GM19438 (cell line): Measurements from ENCODE around the gene OR8B2.
"Not testable (repeated sequence)": the region's sequence is repeated elsewhere in the genome, so short reads cannot be mapped to it uniquely, and the experiment has no call there.

Experiments used
- ATAC-seq: cut with Tn5 transposase; IDR thresholded peaks from one replicate; pipeline ENCODE4 v1.9.1; 2021; ENCODE audit warnings: low read depth; ENCODE audit not compliant: unreplicated experiment

OR8B2 gene

DNA sequence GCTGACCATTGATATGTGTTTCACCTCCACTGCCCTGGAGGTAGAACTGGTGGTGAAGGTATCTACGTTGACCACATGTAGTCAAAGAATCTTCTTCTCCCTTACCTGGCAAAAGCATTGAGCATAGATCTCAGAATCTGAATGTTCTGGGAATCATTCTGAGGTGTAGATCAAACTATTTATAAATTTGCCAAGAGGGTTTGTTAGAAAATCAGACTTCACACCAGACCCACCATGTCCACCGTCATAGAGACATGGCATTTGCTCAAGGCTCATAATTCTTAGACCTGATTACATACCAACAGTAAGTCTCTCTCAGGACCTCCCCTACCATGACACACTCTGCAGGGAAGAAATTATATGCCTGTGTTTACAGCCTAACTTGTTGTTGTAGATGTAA, at the start of gene OR8B2:
Gene OR8B2, minus strand, starts transcription at position 101 of the 400 bp plus-strand sequence. CDS start 1,156 bp downstream, outside the sequence.
- ATAC-seq: no peak

DNA sequence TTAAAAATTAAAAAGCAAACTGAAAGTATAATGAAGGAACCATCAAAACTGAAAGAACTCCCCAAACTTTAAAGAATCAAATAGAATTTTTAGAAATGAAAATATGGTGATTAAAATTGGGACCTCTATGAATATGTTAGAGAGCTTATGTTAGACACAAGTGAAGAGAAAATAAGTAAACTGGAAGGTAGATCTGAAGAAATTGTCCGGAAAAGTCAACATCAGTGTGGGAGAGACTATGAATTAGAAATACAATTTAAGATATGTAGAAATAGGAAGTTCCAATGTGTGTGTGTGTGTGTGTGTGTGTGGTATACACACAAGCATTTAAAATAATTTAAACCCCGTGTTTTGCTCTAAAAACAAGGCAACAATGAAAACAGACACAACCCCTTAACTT, 45.3 kb upstream of the OR8B2 start:
- ATAC-seq: no peak

DNA sequence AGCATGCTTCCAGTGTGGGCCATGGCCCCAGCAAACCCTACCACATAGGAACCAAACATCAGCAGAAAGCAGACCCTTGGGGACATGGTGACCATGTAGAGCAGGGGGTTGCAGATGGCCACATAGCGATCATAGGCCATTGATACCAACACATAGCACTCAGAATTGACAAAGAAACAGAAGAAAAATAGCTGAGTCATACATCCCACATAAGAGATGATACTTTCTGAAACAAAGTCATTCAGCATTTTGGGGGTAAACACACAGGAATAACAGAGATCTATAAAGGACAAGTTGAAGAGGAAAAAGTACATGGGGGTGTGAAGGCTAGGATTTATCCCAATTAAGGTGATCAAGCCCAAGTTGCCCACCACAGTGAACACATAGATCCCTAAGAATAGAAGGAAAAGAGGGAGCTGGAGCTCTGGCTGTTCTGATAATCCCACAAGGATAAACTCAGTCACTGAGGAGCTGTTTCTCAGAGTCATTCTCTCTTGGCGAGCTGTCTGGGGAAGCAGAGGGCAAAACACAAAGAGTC, 40.2 kb upstream of the OR8B2 start, which contains the start of gene OR8B4:
Gene OR8B4, minus strand, starts transcription at position 488 of the 538 bp plus-strand sequence. Its CDS starts 0 bp downstream, at position 488.
- no peak for ATAC-seq

GRCh38 chr11:124421043-124421442, 36.7 kb upstream of the OR8B2 start:
- ATAC-seq: no peak

GRCh38 chr11:124415356-124415923, 31.1 kb upstream of the OR8B2 start:
- ATAC-seq: no peak

GRCh38 chr11:124409906-124410305, 25.6 kb upstream of the OR8B2 start:
- ATAC-seq: no peak

- no peak for ATAC-seq
These were observed 21.3 kb upstream of the OR8B2 start for GRCh38 chr11:124405581-124405980.

- not testable (repeated sequence) for ATAC-seq
These were observed 18.9 kb upstream of the OR8B2 start for GRCh38 chr11:124403186-124403585.

- peak; percentile 90 for ATAC-seq
These were observed 18.1 kb upstream of the OR8B2 start for GRCh38 chr11:124402326-124402922.

- no peak for ATAC-seq
These were observed 14.6 kb upstream of the OR8B2 start, which contains the start of gene OR8B3 for GRCh38 chr11:124398924-124399323. TSS of gene OR8B3 (minus strand) at chr11:124399024. CDS start at chr11:124397351, 1,673 bp downstream.

GRCh38 chr11:124396847-124397246, 12.5 kb upstream of the OR8B2 start:
- not testable (repeated sequence) for ATAC-seq

DNA sequence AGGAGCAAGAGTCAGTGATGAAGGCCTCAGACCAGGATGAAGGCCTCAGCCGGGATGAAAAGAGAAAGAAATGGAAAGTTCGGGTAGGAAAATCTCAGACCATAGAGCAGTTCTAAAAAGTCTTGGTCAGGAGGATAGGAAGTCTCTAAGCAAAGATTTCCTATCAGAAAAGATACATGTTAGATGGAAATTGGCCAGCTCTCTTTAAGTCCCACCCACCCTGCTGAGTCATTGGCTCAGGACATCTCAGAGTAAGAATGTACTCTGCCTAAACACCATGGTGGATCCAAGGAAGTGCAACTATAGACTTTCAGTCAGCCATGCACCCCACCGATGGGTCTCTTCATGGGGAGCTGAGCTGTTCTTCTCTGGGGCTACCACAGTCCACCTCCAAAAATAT, 10.1 kb upstream of the OR8B2 start:
- no peak for ATAC-seq

GRCh38 chr11:124382857-124383256, 1.4 kb downstream of the OR8B2 start:
- not testable (repeated sequence) for ATAC-seq

- ATAC-seq: no peak
These were observed 3.7 kb downstream of the OR8B2 start for GRCh38 chr11:124380585-124380984.

GRCh38 chr11:124376280-124376679, 8.0 kb downstream of the OR8B2 start:
- ATAC-seq: no peak

DNA sequence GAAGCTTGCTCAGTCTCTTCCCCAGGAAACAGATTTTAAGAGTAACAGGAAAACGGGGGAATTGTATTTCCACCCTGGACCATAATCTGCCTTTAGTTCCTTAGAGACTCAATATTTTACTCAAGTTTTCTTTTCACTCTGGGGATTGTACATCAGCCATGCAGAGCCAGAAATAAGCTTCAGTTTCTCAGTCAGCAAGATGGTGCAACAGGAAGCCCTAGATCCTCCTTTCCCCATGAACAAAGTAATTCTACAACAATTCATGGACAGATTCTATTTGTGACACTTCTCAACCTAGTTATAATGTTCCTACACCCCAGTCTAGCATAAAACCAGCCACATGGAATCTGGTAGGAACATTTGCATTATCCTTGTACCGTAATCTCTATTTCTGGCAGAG, 24.7 kb downstream of the OR8B2 start:
- no peak for ATAC-seq

- no peak for ATAC-seq
These were observed 37.9 kb downstream of the OR8B2 start for GRCh38 chr11:124346311-124346955.

GRCh38 chr11:124344346-124344745, 40.0 kb downstream of the OR8B2 start:
- ATAC-seq: no peak

DNA sequence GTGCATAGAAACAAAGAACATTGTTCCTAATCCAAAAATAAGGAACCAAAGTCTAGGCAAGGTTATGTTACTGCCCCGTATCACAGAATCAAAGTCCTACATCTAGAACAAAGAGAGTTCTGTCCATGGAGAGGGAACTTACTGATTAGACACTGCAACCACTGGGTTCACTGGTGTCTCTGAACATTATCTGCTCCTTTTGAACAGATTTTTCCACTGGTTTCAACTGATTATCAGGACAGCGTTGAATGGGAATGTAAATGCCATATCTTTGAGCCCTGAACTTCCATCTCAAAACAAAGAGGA, 44.2 kb downstream of the OR8B2 start:
- ATAC-seq: no peak

- no peak for ATAC-seq
These were observed 44.7 kb downstream of the OR8B2 start for GRCh38 chr11:124339396-124340141.
